ENCODE results near the gene FBLN1.
A peak's percentile ranks its signal among the peaks of the same experiment; 100 is the strongest.

FBLN1 gene

GRCh38 chr22:45543243-45543642 is 40.6 kb downstream of the FBLN1 start:
- H3K9ac ChIP-seq (ENCODE audit: low read length) = no peak overlapping the region
- H4K91ac ChIP-seq (ENCODE audit: low read depth, low read length) = no peak overlapping the region
- no peak overlapping the region for H2AK5ac ChIP-seq (ENCODE audit: low read length)
- no CpG with 5 or more reads among the region's 13 CpGs for WGBS (ENCODE audit: extremely low coverage, insufficient coverage, insufficient read length)
- H2BK12ac ChIP-seq (ENCODE audit: low read length) = no peak overlapping the region
- H3K36me3 ChIP-seq (ENCODE audit: control insufficient read depth in 1 of 2, insufficient read depth in 2 of 2, low read length in 2 of 2) = peaks cover 91 to 92% of the 10 kb centered on the region in 2 experiments
- no peak overlapping the region for H3K27ac ChIP-seq (ENCODE audit: low read depth, low read length)
- DNase-seq = no peak
- H3K4me1 ChIP-seq (ENCODE audit: control insufficient read depth in 1 of 2, insufficient read depth in 2 of 2, low read length in 2 of 2) = peaks cover 1 to 4% of the 10 kb centered on the region in 2 experiments
- no peak overlapping the region for H3K4me2 ChIP-seq (ENCODE audit: low read length)
- H3K18ac ChIP-seq (ENCODE audit: low read length) = peak overlapping the region; percentile 53
- no peak overlapping the region for H4K8ac ChIP-seq (ENCODE audit: low read depth, low read length)
- no peak overlapping the region for H4K12ac ChIP-seq (ENCODE audit: low read depth, low read length)
- H3K4ac ChIP-seq (ENCODE audit: low read depth, low read length) = no peak overlapping the region
- H2AFZ ChIP-seq (ENCODE audit: insufficient read depth, low read length, poor library complexity) = no peak overlapping the region
- H3K4me3 ChIP-seq (ENCODE audit: low read depth, low read length) = no peak overlapping the region
- peaks cover 2% of the 10 kb centered on the region for H3K9me3 ChIP-seq (ENCODE audit: insufficient read depth, low read depth, low read length)
- H3K79me1 ChIP-seq (ENCODE audit: low read length) = peaks cover 2% of the 10 kb centered on the region
- H3K27me3 ChIP-seq (ENCODE audit: insufficient read depth, low read length) = no peaks in the 10 kb centered on the region
- H3K14ac ChIP-seq (ENCODE audit: low read length) = no peak overlapping the region
- H2BK120ac ChIP-seq (ENCODE audit: insufficient read depth, low read length, poor library complexity) = no peak overlapping the region
- H3K23ac ChIP-seq (ENCODE audit: low read length) = no peak overlapping the region
- no peaks in the 10 kb centered on the region for H3K79me2 ChIP-seq (ENCODE audit: control insufficient read depth, insufficient read depth, low read length, poor library complexity)
- no peak overlapping the region for H2BK5ac ChIP-seq (ENCODE audit: low read depth, low read length, poor library complexity)

- peaks cover 5% of the 10 kb centered on the region for H3K79me1 ChIP-seq (ENCODE audit: low read length)
- H3K36me3 ChIP-seq (ENCODE audit: control insufficient read depth in 1 of 2, insufficient read depth in 2 of 2, low read length in 2 of 2) = peaks cover 90 to 91% of the 10 kb centered on the region in 2 experiments
- peaks cover 2% of the 10 kb centered on the region for H3K9me3 ChIP-seq (ENCODE audit: insufficient read depth, low read depth, low read length)
- peaks cover 11 to 16% of the 10 kb centered on the region in 2 experiments for H3K4me1 ChIP-seq (ENCODE audit: control insufficient read depth in 1 of 2, insufficient read depth in 2 of 2, low read length in 2 of 2)
- H4K12ac ChIP-seq (ENCODE audit: low read depth, low read length) = no peak overlapping the region
- H3K79me2 ChIP-seq (ENCODE audit: control insufficient read depth, insufficient read depth, low read length, poor library complexity) = no peaks in the 10 kb centered on the region
- WGBS (ENCODE audit: extremely low coverage, insufficient coverage, insufficient read length) = no CpG with 5 or more reads among the region's 12 CpGs
- no peak overlapping the region for H4K91ac ChIP-seq (ENCODE audit: low read depth, low read length)
- H3K9ac ChIP-seq (ENCODE audit: low read length) = no peak overlapping the region
- no peak overlapping the region for H2AK5ac ChIP-seq (ENCODE audit: low read length)
- no peak overlapping the region for H4K8ac ChIP-seq (ENCODE audit: low read depth, low read length)
- no peak overlapping the region for H3K4me3 ChIP-seq (ENCODE audit: low read depth, low read length)
- H3K18ac ChIP-seq (ENCODE audit: low read length) = no peak overlapping the region
- H3K14ac ChIP-seq (ENCODE audit: low read length) = no peak overlapping the region
- no peak overlapping the region for H2BK120ac ChIP-seq (ENCODE audit: insufficient read depth, low read length, poor library complexity)
- H3K4ac ChIP-seq (ENCODE audit: low read depth, low read length) = no peak overlapping the region
- DNase-seq = no peak
- H2BK5ac ChIP-seq (ENCODE audit: low read depth, low read length, poor library complexity) = no peak overlapping the region
- H3K23ac ChIP-seq (ENCODE audit: low read length) = no peak overlapping the region
- no peak overlapping the region for H3K4me2 ChIP-seq (ENCODE audit: low read length)
- no peak overlapping the region for H3K27ac ChIP-seq (ENCODE audit: low read depth, low read length)
- H2AFZ ChIP-seq (ENCODE audit: insufficient read depth, low read length, poor library complexity) = no peak overlapping the region
- no peak overlapping the region for H2BK12ac ChIP-seq (ENCODE audit: low read length)
- no peaks in the 10 kb centered on the region for H3K27me3 ChIP-seq (ENCODE audit: insufficient read depth, low read length)
These were observed 42.0 kb downstream of the FBLN1 start for GRCh38 chr22:45544588-45545170.

GRCh38 chr22:45546333-45547015 is 43.8 kb downstream of the FBLN1 start:
- Histone ChIP-seq H3K4me1 (ENCODE audit: control insufficient read depth in 1 of 2, insufficient read depth in 2 of 2, low read length in 2 of 2) (peaks cover 29 to 34% of the 10 kb centered on the region in 2 experiments), H3K27ac (ENCODE audit: low read depth, low read length) (no peak overlapping the region), H4K8ac (ENCODE audit: low read depth, low read length) (no peak overlapping the region), H3K9ac (ENCODE audit: low read length) (no peak overlapping the region), H3K18ac (ENCODE audit: low read length) (no peak overlapping the region), H3K27me3 (ENCODE audit: insufficient read depth, low read length) (no peaks in the 10 kb centered on the region), H2AK5ac (ENCODE audit: low read length) (no peak overlapping the region), H4K91ac (ENCODE audit: low read depth, low read length) (no peak overlapping the region), H4K12ac (ENCODE audit: low read depth, low read length) (no peak overlapping the region), H3K4me2 (ENCODE audit: low read length) (no peak overlapping the region), H2BK5ac (ENCODE audit: low read depth, low read length, poor library complexity) (no peak overlapping the region), H3K36me3 (ENCODE audit: control insufficient read depth in 1 of 2, insufficient read depth in 2 of 2, low read length in 2 of 2) (peaks cover 89 to 91% of the 10 kb centered on the region in 2 experiments), H3K79me1 (ENCODE audit: low read length) (peaks cover 22% of the 10 kb centered on the region), H3K14ac (ENCODE audit: low read length) (no peak overlapping the region), H3K79me2 (ENCODE audit: control insufficient read depth, insufficient read depth, low read length, poor library complexity) (peaks cover 3% of the 10 kb centered on the region), H2BK12ac (ENCODE audit: low read length) (no peak overlapping the region), H3K9me3 (ENCODE audit: insufficient read depth, low read depth, low read length) (peaks cover 4% of the 10 kb centered on the region), H3K4me3 (ENCODE audit: low read depth, low read length) (no peak overlapping the region), H3K23ac (ENCODE audit: low read length) (no peak overlapping the region), H2AFZ (ENCODE audit: insufficient read depth, low read length, poor library complexity) (no peak overlapping the region), H2BK120ac (ENCODE audit: insufficient read depth, low read length, poor library complexity) (no peak overlapping the region), H3K4ac (ENCODE audit: low read depth, low read length) (no peak overlapping the region)
- DNase-seq = no peak
- WGBS (ENCODE audit: extremely low coverage, insufficient coverage, insufficient read length) = no CpG with 5 or more reads among the region's 21 CpGs

- Histone ChIP-seq H3K36me3 (ENCODE audit: control insufficient read depth in 1 of 2, insufficient read depth in 2 of 2, low read length in 2 of 2) (peaks cover 89 to 91% of the 10 kb centered on the region in 2 experiments), H3K4me3 (ENCODE audit: low read depth, low read length) (no peak overlapping the region), H3K18ac (ENCODE audit: low read length) (no peak overlapping the region), H3K79me1 (ENCODE audit: low read length) (peaks cover 24% of the 10 kb centered on the region), H3K14ac (ENCODE audit: low read length) (no peak overlapping the region), H3K4ac (ENCODE audit: low read depth, low read length) (no peak overlapping the region), H4K8ac (ENCODE audit: low read depth, low read length) (no peak overlapping the region), H3K9me3 (ENCODE audit: insufficient read depth, low read depth, low read length) (peaks cover 4% of the 10 kb centered on the region), H4K91ac (ENCODE audit: low read depth, low read length) (no peak overlapping the region), H3K27me3 (ENCODE audit: insufficient read depth, low read length) (no peaks in the 10 kb centered on the region), H2BK12ac (ENCODE audit: low read length) (no peak overlapping the region), H2AK5ac (ENCODE audit: low read length) (no peak overlapping the region), H3K27ac (ENCODE audit: low read depth, low read length) (no peak overlapping the region), H2AFZ (ENCODE audit: insufficient read depth, low read length, poor library complexity) (no peak overlapping the region), H3K79me2 (ENCODE audit: control insufficient read depth, insufficient read depth, low read length, poor library complexity) (peaks cover 5% of the 10 kb centered on the region), H4K12ac (ENCODE audit: low read depth, low read length) (no peak overlapping the region), H2BK120ac (ENCODE audit: insufficient read depth, low read length, poor library complexity) (no peak overlapping the region), H3K23ac (ENCODE audit: low read length) (no peak overlapping the region), H3K9ac (ENCODE audit: low read length) (no peak overlapping the region), H3K4me1 (ENCODE audit: control insufficient read depth in 1 of 2, insufficient read depth in 2 of 2, low read length in 2 of 2) (peaks cover 32 to 38% of the 10 kb centered on the region in 2 experiments), H3K4me2 (ENCODE audit: low read length) (no peak overlapping the region), H2BK5ac (ENCODE audit: low read depth, low read length, poor library complexity) (no peak overlapping the region)
- whole genome bisulfite sequencing (ENCODE audit: extremely low coverage, insufficient coverage, insufficient read length) = no CpG with 5 or more reads among the region's 11 CpGs
- DNase-seq = no peak
These were observed 44.3 kb downstream of the FBLN1 start for GRCh38 chr22:45547016-45547345.

Data from trophoblast cell (in vitro differentiated cells and primary cell).